Measurements from ENCODE around the gene PPT2.

The PPT2 gene

GRCh38 chr6:32190054-32190851, 36.3 kb downstream of the PPT2 start, which contains the start of gene PBX2:
PBX2 (minus strand) TSS chr6:32190202; CDS start chr6:32189915, 287 bp downstream.
- H2AFZ ChIP-seq (ENCODE audit: low read length), result peak within 1 kb of the TSS; percentile 76
- peak within 1 kb of the TSS; percentile 97 for H2BK15ac ChIP-seq (ENCODE audit: low read length)
- no peak within 1 kb of the TSS for H2BK12ac ChIP-seq (ENCODE audit: low read length)
- H2BK5ac ChIP-seq (ENCODE audit: low read length), result peak within 1 kb of the TSS; percentile 96
- H3K9ac ChIP-seq (ENCODE audit: low read depth, low read length, poor library complexity), result peak within 1 kb of the TSS; percentile 82
- peak within 1 kb of the TSS; percentile 31 for H3K23ac ChIP-seq (ENCODE audit: low read depth, low read length, poor library complexity)
- H3K79me1 ChIP-seq (ENCODE audit: low read depth, low read length), result peaks cover 7% of the 10 kb centered on the region
- H3K27me3 ChIP-seq (ENCODE audit: control insufficient read depth in 3 of 3, insufficient read depth in 3 of 3, low read depth in 1 of 3, low read length in 3 of 3), result no peaks in the 10 kb centered on the region
- H2BK120ac ChIP-seq (ENCODE audit: low read depth, low read length), result peak within 1 kb of the TSS; percentile 43
- peak; percentile 84 for DNase-seq (ENCODE audit: low spot score)
- no peaks in the 10 kb centered on the region for H3K9me3 ChIP-seq (replicated peaks in 1 of 2; ENCODE audit: control insufficient read depth in 2 of 2, insufficient read depth in 1 of 2, low read depth in 1 of 2, low read length in 2 of 2)
- peak within 1 kb of the TSS; percentile 78 for H3K4ac ChIP-seq (ENCODE audit: low read length)
- H3K4me2 ChIP-seq (ENCODE audit: insufficient read depth, low read length, poor library complexity, severe bottlenecking), result peak within 1 kb of the TSS; percentile 92
- H2AK5ac ChIP-seq (ENCODE audit: low read depth, low read length), result peak within 1 kb of the TSS; percentile 59
- WGBS, 2 donors (ENCODE audit: extremely low coverage in 2 of 2, insufficient read length in 2 of 2, insufficient replicate concordance in 1 of 2), result no CpG with 5 or more reads among the region's 23 CpGs
- peak within 1 kb of the TSS; percentile 98 for H3K27ac ChIP-seq (replicated peaks; ENCODE audit: low read length)
- H3K18ac ChIP-seq (ENCODE audit: low read length), result peak within 1 kb of the TSS; percentile 92
- no peak within 1 kb of the TSS for H4K8ac ChIP-seq (ENCODE audit: low read depth, low read length)
- no peak within 1 kb of the TSS for H4K91ac ChIP-seq (ENCODE audit: low read depth, low read length, poor library complexity)
- H3K14ac ChIP-seq (ENCODE audit: low read length), result peak within 1 kb of the TSS; percentile 31
- H3K36me3 ChIP-seq (replicated peaks in 1 of 2; ENCODE audit: control insufficient read depth in 2 of 2, insufficient read depth in 2 of 2, low read length in 2 of 2), result peaks cover 14 to 28% of the 10 kb centered on the region in 2 donors
- H3K4me1 ChIP-seq (ENCODE audit: control insufficient read depth in 2 of 2, insufficient read depth in 1 of 2, low read depth in 1 of 2, low read length in 2 of 2), result peaks cover 30 to 31% of the 10 kb centered on the region in 2 donors
- H3K4me3 ChIP-seq (ENCODE audit: low read length in 2 of 2), result peak within 1 kb of the TSS; percentile 75 to 88

GRCh38 chr6:32190911-32191677, 37.2 kb downstream of the PPT2 start:
- DNase-seq (ENCODE audit: low spot score), result no peak
- H3K4me1 ChIP-seq (ENCODE audit: control insufficient read depth in 2 of 2, insufficient read depth in 1 of 2, low read depth in 1 of 2, low read length in 2 of 2), result peaks cover 30% of the 10 kb centered on the region in 2 donors

GRCh38 chr6:32191696-32192607, 38.0 kb downstream of the PPT2 start:
- Histone ChIP-seq H4K91ac (ENCODE audit: low read depth, low read length, poor library complexity) (peak overlapping the region; percentile 83), H3K79me1 (ENCODE audit: low read depth, low read length) (peaks cover 7% of the 10 kb centered on the region), H3K27ac (replicated peaks; ENCODE audit: low read length) (peak overlapping the region; percentile 98), H3K14ac (ENCODE audit: low read length) (peak overlapping the region; percentile 58), H3K4me3 (ENCODE audit: low read length in 2 of 2) (no peak overlapping the region), H3K23ac (ENCODE audit: low read depth, low read length, poor library complexity) (no peak overlapping the region), H2BK12ac (ENCODE audit: low read length) (peak overlapping the region; percentile 99), H3K36me3 (replicated peaks in 1 of 2; ENCODE audit: control insufficient read depth in 2 of 2, insufficient read depth in 2 of 2, low read length in 2 of 2) (peaks cover 9 to 12% of the 10 kb centered on the region in 2 donors), H3K4me2 (ENCODE audit: insufficient read depth, low read length, poor library complexity, severe bottlenecking) (no peak overlapping the region), H3K18ac (ENCODE audit: low read length) (peak overlapping the region; percentile 93), H2BK15ac (ENCODE audit: low read length) (peak overlapping the region; percentile 97), H2BK120ac (ENCODE audit: low read depth, low read length) (peak overlapping the region; percentile 88), H2AK5ac (ENCODE audit: low read depth, low read length) (peak overlapping the region; percentile 58), H4K8ac (ENCODE audit: low read depth, low read length) (no peak overlapping the region), H3K4me1 (ENCODE audit: control insufficient read depth in 2 of 2, insufficient read depth in 1 of 2, low read depth in 1 of 2, low read length in 2 of 2) (peaks cover 34 to 35% of the 10 kb centered on the region in 2 donors), H2BK5ac (ENCODE audit: low read length) (peak overlapping the region; percentile 88), H3K4ac (ENCODE audit: low read length) (peak overlapping the region; percentile 53), H2AFZ (ENCODE audit: low read length) (peak overlapping the region; percentile 59), H3K9ac (ENCODE audit: low read depth, low read length, poor library complexity) (no peak overlapping the region), H3K9me3 (replicated peaks in 1 of 2; ENCODE audit: control insufficient read depth in 2 of 2, insufficient read depth in 1 of 2, low read depth in 1 of 2, low read length in 2 of 2) (no peaks in the 10 kb centered on the region), H3K27me3 (ENCODE audit: control insufficient read depth in 3 of 3, insufficient read depth in 3 of 3, low read depth in 1 of 3, low read length in 3 of 3) (no peaks in the 10 kb centered on the region)
- DNase-seq (ENCODE audit: low spot score), result no peak
- no CpG with 5 or more reads among the region's 15 CpGs for WGBS, 2 donors (ENCODE audit: extremely low coverage in 2 of 2, insufficient read length in 2 of 2, insufficient replicate concordance in 1 of 2)

More at GRCh38 chr6:32190911-32191677, 37.2 kb downstream of the PPT2 start:
- Histone ChIP-seq H3K36me3 (replicated peaks in 1 of 2; ENCODE audit: control insufficient read depth in 2 of 2, insufficient read depth in 2 of 2, low read length in 2 of 2) (peaks cover 14 to 21% of the 10 kb centered on the region in 2 donors), H3K27ac (replicated peaks; ENCODE audit: low read length) (peak overlapping the region; percentile 98), H4K91ac (ENCODE audit: low read depth, low read length, poor library complexity) (peak overlapping the region; percentile 83), H3K9me3 (replicated peaks in 1 of 2; ENCODE audit: control insufficient read depth in 2 of 2, insufficient read depth in 1 of 2, low read depth in 1 of 2, low read length in 2 of 2) (no peaks in the 10 kb centered on the region), H2AFZ (ENCODE audit: low read length) (no peak overlapping the region), H3K23ac (ENCODE audit: low read depth, low read length, poor library complexity) (no peak overlapping the region), H3K4me3 (ENCODE audit: low read length in 2 of 2) (peak overlapping the region in 1 of 2 donors; percentile 75), H2BK5ac (ENCODE audit: low read length) (peak overlapping the region; percentile 88), H2BK12ac (ENCODE audit: low read length) (peak overlapping the region; percentile 99), H3K4ac (ENCODE audit: low read length) (no peak overlapping the region), H4K8ac (ENCODE audit: low read depth, low read length) (no peak overlapping the region), H3K79me1 (ENCODE audit: low read depth, low read length) (peaks cover 7% of the 10 kb centered on the region), H3K14ac (ENCODE audit: low read length) (no peak overlapping the region), H3K9ac (ENCODE audit: low read depth, low read length, poor library complexity) (no peak overlapping the region), H2AK5ac (ENCODE audit: low read depth, low read length) (peak overlapping the region; percentile 58), H3K4me2 (ENCODE audit: insufficient read depth, low read length, poor library complexity, severe bottlenecking) (peak overlapping the region; percentile 51), H2BK120ac (ENCODE audit: low read depth, low read length) (peak overlapping the region; percentile 88), H3K27me3 (ENCODE audit: control insufficient read depth in 3 of 3, insufficient read depth in 3 of 3, low read depth in 1 of 3, low read length in 3 of 3) (no peaks in the 10 kb centered on the region), H2BK15ac (ENCODE audit: low read length) (peak overlapping the region; percentile 97), H3K18ac (ENCODE audit: low read length) (peak overlapping the region; percentile 73)
- WGBS, 2 donors (ENCODE audit: extremely low coverage in 2 of 2, insufficient read length in 2 of 2, insufficient replicate concordance in 1 of 2), result no CpG with 5 or more reads among the region's 8 CpGs
